Measurements from ENCODE around the gene FHIP2A.
"Not testable (repeated sequence)": the region's sequence is repeated elsewhere in the genome, so short reads cannot be mapped to it uniquely, and the experiment has no call there.

FHIP2A gene

GRCh38 chr10:114857288-114857565 lies 35.6 kb downstream of the FHIP2A start:
- DNase-seq (ENCODE audit: low read depth in 2 of 2) = not testable (repeated sequence)

GRCh38 chr10:114857922-114858629 lies 36.5 kb downstream of the FHIP2A start:
- DNase-seq (ENCODE audit: low read depth in 2 of 2) = no peak

- no peak for DNase-seq (ENCODE audit: low read depth in 2 of 2)
These were observed 37.6 kb downstream of the FHIP2A start for GRCh38 chr10:114859222-114859621.

- DNase-seq (ENCODE audit: low read depth in 2 of 2) = no peak
These were observed 40.9 kb downstream of the FHIP2A start for GRCh38 chr10:114862456-114862855.

- no peak for DNase-seq (ENCODE audit: low read depth in 2 of 2)
These were observed 45.8 kb downstream of the FHIP2A start for GRCh38 chr10:114867365-114867764.

GRCh38 chr10:114868870-114869519 lies 47.4 kb downstream of the FHIP2A start:
- no peak for DNase-seq (ENCODE audit: low read depth in 2 of 2)

GRCh38 chr10:114869520-114869892 lies 47.9 kb downstream of the FHIP2A start:
- peak; percentile 65 to 75 for DNase-seq (ENCODE audit: low read depth in 2 of 2)

GRCh38 chr10:114870486-114870885 lies 48.9 kb downstream of the FHIP2A start:
- DNase-seq (ENCODE audit: low read depth in 2 of 2) = no peak

GRCh38 chr10:114871379-114871778 lies 49.8 kb downstream of the FHIP2A start:
- no peak for DNase-seq (ENCODE audit: low read depth in 2 of 2)

Data from fibroblast of skin of left biceps (primary cell).